SJCRH30 (cell line): ENCODE data around the gene AIF1. TPM values are rescaled to one million over a fixed set of nuclear protein-coding genes. Genes with fewer than 3 reads are reported as not detected.

ENCODE experiments used
- DNase-seq, 2 experiments: peaks; one replicate each; pipeline ENCODE4 v3.0.0-alpha.2; 2015 to 2020
- H3K27ac ChIP-seq: fragments of 250-450 bp; sonication (Bioruptor Pico); 2 replicates; pipeline ENCODE4 v1.5.1; 2020; ENCODE audit warnings: mild to moderate bottlenecking, moderate library complexity
- H3K27me3 ChIP-seq: fragments of 250-450 bp; sonication (Bioruptor Pico); 2 replicates; pipeline ENCODE4 v1.5.1; 2020; ENCODE audit warnings: mild to moderate bottlenecking, moderate library complexity
- H3K36me3 ChIP-seq: fragments of 250-450 bp; sonication (Bioruptor Pico); 2 replicates; pipeline ENCODE4 v1.5.1; 2020; ENCODE audit warnings: mild to moderate bottlenecking, moderate library complexity
- H3K4me1 ChIP-seq: fragments of 250-450 bp; sonication (Bioruptor Pico); 2 replicates; pipeline ENCODE4 v1.5.1; 2020; ENCODE audit warnings: mild to moderate bottlenecking, moderate library complexity
- H3K4me3 ChIP-seq: fragments of 250-450 bp; sonication (Bioruptor Pico); 2 replicates; pipeline ENCODE4 v1.5.1; 2020; ENCODE audit warnings: mild to moderate bottlenecking, moderate library complexity
- H3K9me3 ChIP-seq: fragments of 250-450 bp; sonication (Bioruptor Pico); replicated peaks from 2 replicates; pipeline ENCODE4 v1.5.1; 2020; ENCODE audit warnings: mild to moderate bottlenecking, moderate library complexity
- total RNA-seq: library from RNA; depleted of rRNA; stranded (reverse); fragments of >200 nt; shearing (Covaris generic); gene quantifications from 2 replicates; pipeline ENCODE4 v1.2.3, GENCODE V29; 2014

AIF1 gene
- total RNA-seq, 1 experiment from 2014 or later, result not detected

- H3K4me1 ChIP-seq, result no peaks in the 10 kb centered on the region
- no peaks in the 10 kb centered on the region for H3K9me3 ChIP-seq
- peak in 1 of 2 experiments; percentile 24 for DNase-seq
- H3K27me3 ChIP-seq, result no peaks in the 10 kb centered on the region
- H3K4me3 ChIP-seq, result peak overlapping the region; percentile 95
- peaks cover 48% of the 10 kb centered on the region for H3K36me3 ChIP-seq
- H3K27ac ChIP-seq, result no peak overlapping the region; the same call in none of the 2 replicates
Observed at GRCh38 chr6:31621991-31622390, 7.0 kb downstream of the AIF1 start.

- H3K27ac ChIP-seq, result no peak overlapping the region; the same call in 1 of the 2 replicates
- peak overlapping the region; percentile 95 for H3K4me3 ChIP-seq
- H3K27me3 ChIP-seq, result no peaks in the 10 kb centered on the region
- no peaks in the 10 kb centered on the region for H3K4me1 ChIP-seq
- no peak for DNase-seq
- H3K36me3 ChIP-seq, result peaks cover 55% of the 10 kb centered on the region
- no peaks in the 10 kb centered on the region for H3K9me3 ChIP-seq
Observed at GRCh38 chr6:31622684-31623091, 7.7 kb downstream of the AIF1 start.

- Histone ChIP-seq H3K4me3 (no peak overlapping the region), H3K4me1 (no peaks in the 10 kb centered on the region), H3K36me3 (peaks cover 69% of the 10 kb centered on the region), H3K27ac (no peak overlapping the region), H3K9me3 (no peaks in the 10 kb centered on the region), H3K27me3 (no peaks in the 10 kb centered on the region)
- no peak for DNase-seq
Observed at GRCh38 chr6:31624070-31624469, 9.0 kb downstream of the AIF1 start.

- Histone ChIP-seq H3K27ac (no peak overlapping the region), H3K27me3 (no peaks in the 10 kb centered on the region), H3K36me3 (peaks cover 92% of the 10 kb centered on the region), H3K9me3 (no peaks in the 10 kb centered on the region), H3K4me3 (no peak overlapping the region), H3K4me1 (no peaks in the 10 kb centered on the region)
- DNase-seq, result no peak
Observed at GRCh38 chr6:31626952-31627351, 11.9 kb downstream of the AIF1 start.

- Histone ChIP-seq H3K27me3 (no peaks in the 10 kb centered on the region), H3K27ac (no peak overlapping the region), H3K4me3 (no peak overlapping the region), H3K9me3 (no peaks in the 10 kb centered on the region), H3K36me3 (peaks cover 96% of the 10 kb centered on the region), H3K4me1 (no peaks in the 10 kb centered on the region)
- no peak for DNase-seq
Observed at GRCh38 chr6:31627690-31628287, 12.8 kb downstream of the AIF1 start.

GRCh38 chr6:31629014-31629413, 14.0 kb downstream of the AIF1 start:
- H3K27ac ChIP-seq, result no peak overlapping the region
- H3K9me3 ChIP-seq, result no peaks in the 10 kb centered on the region
- no peak for DNase-seq
- no peaks in the 10 kb centered on the region for H3K27me3 ChIP-seq
- H3K4me3 ChIP-seq, result no peak overlapping the region
- peaks cover 93% of the 10 kb centered on the region for H3K36me3 ChIP-seq
- no peaks in the 10 kb centered on the region for H3K4me1 ChIP-seq

- no peaks in the 10 kb centered on the region for H3K27me3 ChIP-seq
- DNase-seq, result no peak
- H3K4me3 ChIP-seq, result no peak overlapping the region
- peaks cover 93% of the 10 kb centered on the region for H3K36me3 ChIP-seq
- H3K9me3 ChIP-seq, result no peaks in the 10 kb centered on the region
- H3K27ac ChIP-seq, result no peak overlapping the region
- no peaks in the 10 kb centered on the region for H3K4me1 ChIP-seq
Observed at GRCh38 chr6:31630177-31630934, 15.3 kb downstream of the AIF1 start.

GRCh38 chr6:31631209-31631608, 16.2 kb downstream of the AIF1 start:
- Histone ChIP-seq H3K36me3 (peaks cover 93% of the 10 kb centered on the region), H3K27me3 (no peaks in the 10 kb centered on the region), H3K9me3 (no peaks in the 10 kb centered on the region), H3K4me1 (no peaks in the 10 kb centered on the region), H3K4me3 (no peak overlapping the region), H3K27ac (no peak overlapping the region)
- DNase-seq, result no peak

- no peaks in the 10 kb centered on the region for H3K4me1 ChIP-seq
- no peak overlapping the region for H3K27ac ChIP-seq
- peaks cover 93% of the 10 kb centered on the region for H3K36me3 ChIP-seq
- H3K27me3 ChIP-seq, result no peaks in the 10 kb centered on the region
- no peak for DNase-seq
- H3K9me3 ChIP-seq, result no peaks in the 10 kb centered on the region
- H3K4me3 ChIP-seq, result no peak overlapping the region
Observed at GRCh38 chr6:31631681-31632278, 16.7 kb downstream of the AIF1 start.

GRCh38 chr6:31632279-31632946, 17.4 kb downstream of the AIF1 start:
- peaks cover 92% of the 10 kb centered on the region for H3K36me3 ChIP-seq
- H3K4me3 ChIP-seq, result no peak overlapping the region
- no peaks in the 10 kb centered on the region for H3K4me1 ChIP-seq
- no peaks in the 10 kb centered on the region for H3K27me3 ChIP-seq
- H3K9me3 ChIP-seq, result no peaks in the 10 kb centered on the region
- H3K27ac ChIP-seq, result no peak overlapping the region
- DNase-seq, result no peak

GRCh38 chr6:31633447-31633846, 18.4 kb downstream of the AIF1 start:
- Histone ChIP-seq H3K36me3 (peaks cover 91% of the 10 kb centered on the region), H3K4me1 (no peaks in the 10 kb centered on the region), H3K27ac (no peak overlapping the region), H3K4me3 (no peak overlapping the region), H3K27me3 (no peaks in the 10 kb centered on the region), H3K9me3 (no peaks in the 10 kb centered on the region)
- no peak for DNase-seq

GRCh38 chr6:31634131-31634530, 19.1 kb downstream of the AIF1 start:
- no peak overlapping the region for H3K4me3 ChIP-seq
- no peak overlapping the region for H3K27ac ChIP-seq
- no peak for DNase-seq
- no peaks in the 10 kb centered on the region for H3K27me3 ChIP-seq
- peaks cover 91% of the 10 kb centered on the region for H3K36me3 ChIP-seq
- no peaks in the 10 kb centered on the region for H3K4me1 ChIP-seq
- H3K9me3 ChIP-seq, result no peaks in the 10 kb centered on the region

GRCh38 chr6:31634969-31635575, 20.0 kb downstream of the AIF1 start:
- no peak overlapping the region for H3K27ac ChIP-seq
- H3K4me3 ChIP-seq, result no peak overlapping the region
- peaks cover 94% of the 10 kb centered on the region for H3K36me3 ChIP-seq
- H3K27me3 ChIP-seq, result no peaks in the 10 kb centered on the region
- DNase-seq, result no peak
- no peaks in the 10 kb centered on the region for H3K9me3 ChIP-seq
- no peaks in the 10 kb centered on the region for H3K4me1 ChIP-seq

GRCh38 chr6:31636698-31637596, 21.9 kb downstream of the AIF1 start:
- Histone ChIP-seq H3K27ac (no peak overlapping the region), H3K27me3 (no peaks in the 10 kb centered on the region), H3K4me1 (no peaks in the 10 kb centered on the region), H3K9me3 (no peaks in the 10 kb centered on the region), H3K36me3 (peaks cover 93% of the 10 kb centered on the region), H3K4me3 (no peak overlapping the region)
- DNase-seq, result no peak
